MCF 10A (cell line): ENCODE data around the gene STN1. TPM values are rescaled to one million over a fixed set of nuclear protein-coding genes. Genes with fewer than 3 reads are reported as not detected.
A peak's percentile ranks its signal among the peaks of the same experiment; 100 is the strongest.

ENCODE experiments used
- BruUV-seq: library from RNA; stranded (reverse); fragments of 400-500 nt; replicated peaks from 2 replicates; lab custom pipeline; 2021; lab: Mats Ljungman, UMichigan
- CTCF ChIA-PET: fragments of 300-600 bp; sonication (Branson Sonifier 250); formaldehyde crosslinking; extraction: SDS; loops from one replicate; lab custom pipeline; 2021; ENCODE audit warnings: antibody characterized with exemption, inconsistent platforms; lab: Yijun Ruan, JAX
- POLR2A ChIA-PET: fragments of 300-600, 350-650 bp; sonication (Branson Sonifier 250); formaldehyde crosslinking; extraction: SDS; loops from one replicate; lab custom pipeline; 2020; ENCODE audit warnings: antibody characterized with exemption, inconsistent platforms; lab: Yijun Ruan, JAX
- DNase-seq: peaks from one replicate; pipeline ENCODE4 v3.0.0-alpha.2; 2018; ENCODE audit not compliant: unreplicated experiment
- H3K27ac Mint-ChIP-seq: one replicate; pipeline ENCODE4 v1.8.0; 2022; ENCODE audit warnings: mild to moderate bottlenecking, low read depth, mixed read lengths; ENCODE audit not compliant: unreplicated experiment
- H3K27me3 Mint-ChIP-seq: one replicate; pipeline ENCODE4 v1.8.0; 2022; ENCODE audit warnings: mixed read lengths; ENCODE audit not compliant: insufficient read depth, unreplicated experiment
- H3K36me3 Mint-ChIP-seq: one replicate; pipeline ENCODE4 v1.8.0; 2022; ENCODE audit warnings: mild to moderate bottlenecking, moderate library complexity, mixed read lengths; ENCODE audit not compliant: insufficient read depth, unreplicated experiment
- H3K4me1 Mint-ChIP-seq: one replicate; pipeline ENCODE4 v1.8.0; 2022; ENCODE audit warnings: mixed read lengths; ENCODE audit not compliant: insufficient read depth, unreplicated experiment
- H3K4me3 Mint-ChIP-seq: one replicate; pipeline ENCODE4 v1.8.0; 2022; ENCODE audit warnings: mild to moderate bottlenecking, moderate library complexity, mixed read lengths; ENCODE audit not compliant: unreplicated experiment
- H3K9me3 Mint-ChIP-seq: one replicate; pipeline ENCODE4 v1.8.0; 2022; ENCODE audit warnings: mixed read lengths; ENCODE audit not compliant: unreplicated experiment
- CTCF ChIP-seq: fragments of 200-600 bp; IDR thresholded peaks from one replicate; pipeline ENCODE4 v1.8.0; 2022; ENCODE audit warnings: antibody characterized with exemption, mild to moderate bottlenecking; ENCODE audit not compliant: unreplicated experiment
- intact Hi-C: fragments of 100-400 bp; cut with micrococcal nuclease; formaldehyde crosslinking; loops from 2 replicates; pipeline ENCODE4 v1.14.1; 2022
- total RNA-seq: library from RNA; stranded (reverse); gene quantifications from 2 replicates; pipeline ENCODE4 v1.2.3, GENCODE V29; 2022

Gene STN1
- total RNA-seq, 1 experiment from 2014 or later = 46.7 TPM

- BruUV-seq = no TSS peak
- POLR2A ChIA-PET = interaction anchor here (0.6 to 2.8 kb wide), 4 partner anchors 8 to 90 kb away, joined by 3 to 9 read pairs (median 4); no protein-coding TSS in a partner anchor
Measured at GRCh38 chr10:103960103-103960502, 42.1 kb upstream of the STN1 start.

GRCh38 chr10:103958996-103959395 is 41.0 kb upstream of the STN1 start:
- TF ChIP-seq CTCF = no peak
- no peak overlapping the region for H3K27ac Mint-ChIP-seq
- no TSS peak for BruUV-seq
- no peak overlapping the region for H3K4me3 Mint-ChIP-seq
- CTCF ChIA-PET = no interaction called here
- peaks cover 14% of the 10 kb centered on the region for H3K4me1 Mint-ChIP-seq
- intact Hi-C loops = no loop called here
- no peaks in the 10 kb centered on the region for H3K27me3 Mint-ChIP-seq
- peak; percentile 18 for DNase-seq
- no peaks in the 10 kb centered on the region for H3K36me3 Mint-ChIP-seq
- POLR2A ChIA-PET = interaction anchor here (1.3 to 3.1 kb wide), 9 partner anchors 7 to 74 kb away, joined by 3 to 33 read pairs (median 9); partner anchors contain the start of gene STN1
- H3K9me3 Mint-ChIP-seq = peaks cover 6% of the 10 kb centered on the region

More at GRCh38 chr10:103960103-103960502, 42.1 kb upstream of the STN1 start:
- intact Hi-C loops = no loop called here
- CTCF ChIA-PET = no interaction called here
- H3K27me3 Mint-ChIP-seq = no peaks in the 10 kb centered on the region
- DNase-seq = no peak
- H3K36me3 Mint-ChIP-seq = no peaks in the 10 kb centered on the region
- H3K27ac Mint-ChIP-seq = no peak overlapping the region
- no peaks in the 10 kb centered on the region for H3K9me3 Mint-ChIP-seq
- no peak overlapping the region for H3K4me3 Mint-ChIP-seq
- H3K4me1 Mint-ChIP-seq = peaks cover 14% of the 10 kb centered on the region
- TF ChIP-seq CTCF = no peak

- H3K4me1 Mint-ChIP-seq = peaks cover 13% of the 10 kb centered on the region
- BruUV-seq = no TSS peak
- no peaks in the 10 kb centered on the region for H3K36me3 Mint-ChIP-seq
- no peak for TF ChIP-seq CTCF
- H3K27me3 Mint-ChIP-seq = no peaks in the 10 kb centered on the region
- H3K27ac Mint-ChIP-seq = no peak overlapping the region
- CTCF ChIA-PET = no interaction called here
- DNase-seq = no peak
- H3K9me3 Mint-ChIP-seq = peaks cover 6% of the 10 kb centered on the region
- POLR2A ChIA-PET = interaction anchor here (0.6 to 1.4 kb wide), 5 partner anchors 9 to 155 kb away, joined by 3 to 6 read pairs (median 3); no protein-coding TSS in a partner anchor
- intact Hi-C loops = no loop called here
- H3K4me3 Mint-ChIP-seq = no peak overlapping the region
Measured at GRCh38 chr10:103954543-103954942, 36.6 kb upstream of the STN1 start.

GRCh38 chr10:103951942-103952341 is 34.0 kb upstream of the STN1 start:
- POLR2A ChIA-PET = interaction anchor here (1.1 to 1.6 kb wide), 3 partner anchors 8 to 66 kb away, joined by 3 to 7 read pairs (median 4); no protein-coding TSS in a partner anchor

More at GRCh38 chr10:103951942-103952341, 34.0 kb upstream of the STN1 start:
- no peak overlapping the region for H3K4me3 Mint-ChIP-seq
- H3K36me3 Mint-ChIP-seq = no peaks in the 10 kb centered on the region
- CTCF ChIA-PET = interaction anchor here (1.5 kb wide), 1 partner anchor 9 kb away, joined by 3 read pairs; no protein-coding TSS in a partner anchor
- H3K4me1 Mint-ChIP-seq = no peaks in the 10 kb centered on the region
- no peak for DNase-seq
- no peak overlapping the region for H3K27ac Mint-ChIP-seq
- no peak for TF ChIP-seq CTCF
- intact Hi-C loops = no loop called here
- BruUV-seq = no TSS peak
- peaks cover 6% of the 10 kb centered on the region for H3K9me3 Mint-ChIP-seq
- H3K27me3 Mint-ChIP-seq = no peaks in the 10 kb centered on the region
